ENCODE measurements around the gene TBC1D9B.

Gene TBC1D9B

DNA sequence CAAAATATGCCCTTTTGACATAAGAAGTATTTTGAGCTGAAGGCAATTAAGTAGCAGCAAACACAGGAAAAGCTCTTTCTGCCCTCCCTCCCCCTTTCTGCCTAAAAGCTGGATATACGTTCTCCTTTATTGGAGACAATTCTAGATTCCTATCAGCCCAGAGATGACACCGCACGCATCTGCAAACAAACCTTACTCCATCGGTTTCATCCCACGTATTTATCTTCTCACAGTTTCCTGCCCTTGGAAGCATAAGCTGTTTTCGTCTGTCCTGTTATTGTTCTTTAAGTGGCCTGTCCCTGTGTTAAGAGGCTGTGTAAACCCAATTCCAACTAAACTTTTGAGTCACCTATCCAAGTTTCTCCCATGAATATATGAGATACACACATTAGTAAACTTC lies 11.8 kb downstream of the TBC1D9B start:
- H3K4me3 ChIP-seq (ENCODE audit: low read depth, low read length): no peak overlapping the region
- DNase-seq (ENCODE audit: low read depth, low spot score): no peak
- TF ChIP-seq, protein P1, sequence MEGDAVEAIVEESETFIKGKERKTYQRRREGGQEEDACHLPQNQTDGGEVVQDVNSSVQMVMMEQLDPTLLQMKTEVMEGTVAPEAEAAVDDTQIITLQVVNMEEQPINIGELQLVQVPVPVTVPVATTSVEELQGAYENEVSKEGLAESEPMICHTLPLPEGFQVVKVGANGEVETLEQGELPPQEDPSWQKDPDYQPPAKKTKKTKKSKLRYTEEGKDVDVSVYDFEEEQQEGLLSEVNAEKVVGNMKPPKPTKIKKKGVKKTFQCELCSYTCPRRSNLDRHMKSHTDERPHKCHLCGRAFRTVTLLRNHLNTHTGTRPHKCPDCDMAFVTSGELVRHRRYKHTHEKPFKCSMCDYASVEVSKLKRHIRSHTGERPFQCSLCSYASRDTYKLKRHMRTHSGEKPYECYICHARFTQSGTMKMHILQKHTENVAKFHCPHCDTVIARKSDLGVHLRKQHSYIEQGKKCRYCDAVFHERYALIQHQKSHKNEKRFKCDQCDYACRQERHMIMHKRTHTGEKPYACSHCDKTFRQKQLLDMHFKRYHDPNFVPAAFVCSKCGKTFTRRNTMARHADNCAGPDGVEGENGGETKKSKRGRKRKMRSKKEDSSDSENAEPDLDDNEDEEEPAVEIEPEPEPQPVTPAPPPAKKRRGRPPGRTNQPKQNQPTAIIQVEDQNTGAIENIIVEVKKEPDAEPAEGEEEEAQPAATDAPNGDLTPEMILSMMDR (IDR thresholded peaks at IDR 0.05; ENCODE audit: low read depth, low read length): no peak
- in situ Hi-C loops (cut with HindIII; ENCODE audit: low sequenced_read_pairs): no loop called here

DNA sequence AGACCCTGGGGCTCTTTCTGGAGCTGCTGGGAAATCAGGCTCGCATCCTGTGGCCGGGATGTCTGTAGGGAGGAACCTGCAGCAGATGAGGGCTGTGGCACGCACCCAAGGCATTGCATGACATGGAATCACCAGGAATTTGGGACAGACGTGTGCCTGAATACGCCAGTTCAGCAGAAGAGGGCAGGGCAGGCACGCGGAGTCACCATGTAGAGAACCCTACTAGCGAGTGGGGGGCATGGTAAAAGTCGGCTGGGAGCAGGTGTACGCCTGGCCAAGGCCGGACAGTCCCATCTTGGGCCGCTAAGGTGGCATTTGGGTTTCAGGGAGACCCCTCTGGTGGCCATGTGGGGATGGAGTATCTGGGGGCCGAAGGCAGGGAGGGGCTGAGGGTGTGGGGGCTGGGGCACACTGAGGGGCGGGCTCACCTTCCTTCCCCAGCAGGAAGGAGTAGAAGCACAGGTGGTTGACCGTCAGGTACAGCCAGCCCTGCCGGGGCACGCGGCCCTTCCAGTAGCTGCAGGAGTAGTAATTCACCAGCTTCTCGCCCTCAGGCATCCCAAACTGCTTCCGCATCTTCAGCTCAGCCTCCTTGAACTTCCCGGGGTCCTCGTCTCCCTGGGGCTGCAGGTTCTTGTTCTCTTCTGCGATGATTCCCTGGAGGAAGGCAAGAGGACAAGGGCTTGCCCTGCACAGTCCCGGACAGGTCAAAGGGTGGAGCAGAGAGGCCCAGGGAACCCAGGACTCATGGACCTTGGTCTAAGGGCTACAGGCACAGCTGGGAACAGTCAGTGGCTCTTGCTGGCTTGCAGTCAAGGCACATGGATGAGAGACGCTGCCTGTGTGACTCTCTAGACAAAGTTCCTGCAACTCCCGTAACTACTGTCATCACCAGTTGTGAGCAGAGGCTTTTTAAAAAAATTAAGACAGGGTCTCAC lies 13.5 kb downstream of the TBC1D9B start:
- no peak overlapping the region for H3K4me3 ChIP-seq (ENCODE audit: low read depth, low read length)
- in situ Hi-C loops (cut with HindIII; ENCODE audit: low sequenced_read_pairs): no loop called here
- TF ChIP-seq, protein P1 (IDR thresholded peaks at IDR 0.05; ENCODE audit: low read depth, low read length): no peak
- no peak for DNase-seq (ENCODE audit: low read depth, low spot score)

DNA sequence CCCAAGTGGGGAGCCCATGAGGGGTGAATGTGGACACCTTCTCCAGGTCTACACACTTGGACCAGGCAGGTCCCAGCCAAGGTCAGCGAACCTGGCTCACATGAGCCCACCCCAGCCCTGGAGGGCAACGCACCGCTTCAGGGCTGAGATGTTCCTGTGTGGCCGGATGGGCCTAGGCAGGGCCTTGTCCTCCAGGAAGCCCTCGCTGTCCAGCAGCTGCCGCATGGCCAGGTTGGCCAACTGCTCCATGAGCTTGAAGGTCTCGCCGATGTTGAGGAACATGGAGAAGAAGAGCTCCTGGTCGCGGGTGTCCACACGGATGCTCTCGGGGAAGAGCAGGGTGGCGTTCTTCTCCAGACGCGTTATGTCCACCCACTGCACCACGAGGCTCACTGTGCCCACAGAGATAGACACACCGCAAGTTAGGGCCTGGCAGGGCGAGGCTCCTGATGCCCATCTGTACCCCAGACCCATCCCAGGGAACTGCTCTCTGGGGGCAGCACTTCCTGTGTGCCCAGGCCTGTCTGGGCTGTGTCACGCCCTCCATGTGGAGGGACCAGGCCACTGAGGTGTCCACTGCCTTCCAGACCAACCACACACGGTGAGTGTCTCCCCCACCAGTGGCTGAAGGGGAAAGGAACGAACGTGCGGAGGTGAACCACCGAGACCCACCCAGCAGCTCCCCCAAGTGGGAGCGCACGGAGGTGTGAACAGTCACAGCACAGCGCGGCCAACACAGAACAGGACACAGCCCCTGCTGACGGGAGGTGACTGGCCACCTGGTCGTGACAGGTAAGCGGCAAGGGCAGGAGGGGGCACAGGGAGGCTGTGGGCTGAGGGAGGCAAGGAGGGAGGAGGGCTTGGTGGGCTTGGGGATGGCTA lies 14.4 kb downstream of the TBC1D9B start:
- no peak for DNase-seq (ENCODE audit: low read depth, low spot score)
- TF ChIP-seq, protein P1 (IDR thresholded peaks at IDR 0.05; ENCODE audit: low read depth, low read length): no peak
- in situ Hi-C loops (cut with HindIII; ENCODE audit: low sequenced_read_pairs): no loop called here
- H3K4me3 ChIP-seq (ENCODE audit: low read depth, low read length): no peak overlapping the region

DNA sequence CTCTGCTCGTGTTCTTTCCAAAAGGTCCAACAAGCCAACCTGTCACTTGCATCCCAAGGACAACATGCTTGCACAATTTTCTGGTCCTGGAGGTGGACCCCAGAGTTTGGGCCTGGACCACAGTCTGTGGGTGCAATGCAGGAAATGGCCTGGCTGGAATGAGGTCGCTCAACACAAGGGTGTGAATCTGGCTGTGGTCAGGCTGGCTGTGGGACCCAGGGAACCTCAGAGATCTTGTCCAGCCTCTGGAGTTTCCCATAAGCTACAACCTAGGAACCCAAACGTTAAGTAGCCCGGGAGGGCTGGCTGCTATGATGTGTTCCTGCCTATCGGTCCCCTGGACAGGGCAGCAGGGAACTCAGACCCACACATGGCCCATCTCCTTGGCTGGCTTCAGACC lies 15.4 kb downstream of the TBC1D9B start:
- TF ChIP-seq, protein P1 (IDR thresholded peaks at IDR 0.05; ENCODE audit: low read depth, low read length): no peak
- no peak for DNase-seq (ENCODE audit: low read depth, low spot score)
- in situ Hi-C loops (cut with HindIII; ENCODE audit: low sequenced_read_pairs): no loop called here
- no peak overlapping the region for H3K4me3 ChIP-seq (ENCODE audit: low read depth, low read length)

DNA sequence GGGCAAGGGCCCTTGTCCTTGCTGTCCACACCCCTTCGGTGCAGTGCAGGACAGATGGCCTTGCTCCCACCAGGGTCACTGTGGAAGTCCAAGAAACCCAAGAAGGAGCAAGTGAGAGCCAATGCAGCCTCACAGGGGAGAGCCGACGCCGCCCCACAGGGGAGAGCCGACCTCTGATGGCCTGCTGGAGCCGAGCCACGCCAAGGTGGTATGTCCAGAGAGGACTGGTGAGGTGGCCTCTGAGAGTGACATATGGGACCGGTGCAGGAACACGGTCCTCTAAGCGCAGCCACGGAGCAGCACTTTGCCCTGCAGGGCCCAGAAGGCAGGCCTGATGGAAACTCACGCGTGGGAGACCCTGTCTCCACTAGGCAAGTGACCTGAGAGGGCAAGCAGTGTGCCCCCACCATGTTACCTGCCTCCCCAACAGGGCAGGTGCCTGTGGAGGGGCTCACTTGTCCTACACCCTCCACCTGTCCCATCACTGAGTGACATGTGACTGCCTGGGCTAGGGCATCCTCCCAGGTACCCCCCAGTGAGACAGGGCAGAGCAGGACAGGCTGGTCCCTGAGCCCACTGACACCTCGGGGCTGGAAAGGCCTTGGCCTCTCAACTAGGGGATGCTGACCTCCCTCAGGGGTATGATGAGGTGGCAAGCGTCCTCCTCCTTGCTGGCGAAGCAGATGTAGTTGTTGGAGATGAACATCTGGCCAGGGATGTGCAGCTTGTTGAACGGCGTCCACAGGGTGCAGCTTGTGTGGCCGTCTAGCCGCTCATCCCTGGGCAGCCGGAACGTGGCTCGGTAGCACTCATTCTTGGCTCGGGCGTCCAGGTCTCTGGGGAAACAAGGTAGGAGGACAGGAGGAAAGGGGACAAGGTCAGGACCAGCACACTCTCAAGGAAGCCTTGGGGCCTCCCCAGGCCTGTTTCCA lies 16.7 kb downstream of the TBC1D9B start:
- TF ChIP-seq, protein P1 (IDR thresholded peaks at IDR 0.05; ENCODE audit: low read depth, low read length): no peak
- in situ Hi-C loops (cut with HindIII; ENCODE audit: low sequenced_read_pairs): no loop called here
- DNase-seq (ENCODE audit: low read depth, low spot score): no peak

DNA sequence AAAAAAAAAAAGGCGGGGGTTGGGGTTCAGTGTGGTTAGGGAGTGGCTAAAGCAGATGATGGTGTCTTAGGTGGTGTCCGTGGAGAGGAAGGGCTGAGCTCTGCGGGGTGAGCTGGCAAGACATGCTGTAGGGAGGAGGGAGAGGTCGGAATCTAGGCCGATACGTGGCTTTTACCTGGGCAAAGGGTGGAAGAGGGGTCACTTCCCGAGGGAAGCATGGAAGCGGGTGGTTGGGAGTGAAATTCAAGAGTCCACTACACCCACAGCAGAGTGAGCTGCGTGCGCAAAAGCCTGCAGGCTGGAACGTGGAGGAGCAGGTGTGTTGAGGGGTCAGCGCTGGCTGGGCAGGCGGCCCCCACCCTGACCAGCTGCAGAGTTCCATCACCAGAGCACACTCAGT lies 17.8 kb downstream of the TBC1D9B start:
- in situ Hi-C loops (cut with HindIII; ENCODE audit: low sequenced_read_pairs): no loop called here
- TF ChIP-seq, protein P1 (IDR thresholded peaks at IDR 0.05; ENCODE audit: low read depth, low read length): no peak
- no peak for DNase-seq (ENCODE audit: low read depth, low spot score)
- no peak overlapping the region for H3K4me3 ChIP-seq (ENCODE audit: low read depth, low read length)

More for the DNA sequence above, 16.7 kb downstream of the TBC1D9B start:
- no peak overlapping the region for H3K4me3 ChIP-seq (ENCODE audit: low read depth, low read length)
